GM12878 (cell line): Measurements from ENCODE around the gene AK4. TPM values are rescaled to one million over a fixed set of nuclear protein-coding genes. Genes with fewer than 3 reads are reported as not detected.

Experiments
- ATAC-seq: fragments of 200-7000 bp; cut with Tn5 transposase; 3 replicates; pipeline ENCODE4 v1.9.1; 2020; ENCODE audit warnings: mild to moderate bottlenecking, moderate library complexity
- BruUV-seq: library from RNA; stranded (reverse); fragments of 400-500 nt; replicated peaks from 2 replicates; lab custom pipeline; 2021; lab: Mats Ljungman, UMichigan
- CTCF ChIA-PET: fragments of 300-600 bp; sonication (Branson Sonifier 250); formaldehyde crosslinking; extraction: SDS; loops from one replicate; lab custom pipeline; 2021; ENCODE audit warnings: inconsistent platforms; lab: Yijun Ruan, JAX
- POLR2A ChIA-PET: fragments of 350-600 bp; formaldehyde crosslinking; extraction: SDS; loops from one replicate; lab custom pipeline; 2021; ENCODE audit warnings: inconsistent platforms; lab: Charles Lee
- RAD21 ChIA-PET: fragments of 300-600 bp; sonication (Branson Sonifier 250); formaldehyde crosslinking; loops from one replicate; lab custom pipeline; 2023; ENCODE audit warnings: antibody characterized with exemption; ENCODE audit not compliant: unreplicated experiment; lab: Charles Lee
- SMC1A ChIA-PET: fragments of 300-600 bp; sonication (Branson Sonifier 250); formaldehyde crosslinking; loops from one replicate; lab custom pipeline; 2023; ENCODE audit not compliant: unreplicated experiment, uncharacterized antibody; lab: Charles Lee
- DNase-seq: peaks from one replicate; pipeline ENCODE4 v3.0.0-alpha.2; 2011; ENCODE audit warnings: low read depth, low spot score
- FAIRE-seq: peaks from 3 replicates; lab custom pipeline; 2011; peaks lifted over from hg19 to GRCh38; lab: Jason Lieb, UNC
- H2AFZ ChIP-seq: 2 replicates; pipeline ENCODE4 v1.6.0; 2011; ENCODE audit warnings: low read depth, low read length, control low read depth; ENCODE audit not compliant: control insufficient read depth
- H3K27ac ChIP-seq: 2 replicates; pipeline ENCODE4 v1.5.1; 2011; ENCODE audit warnings: control low read depth; ENCODE audit not compliant: control insufficient read depth, insufficient read depth
- H3K27me3 ChIP-seq, 2 experiments: replicated peaks in 1 of 2; 2 replicates each; pipeline versions ENCODE4 v1.6.0 to v1.6.1; 2011; ENCODE audit warnings: low read length in 1 of 2; ENCODE audit not compliant: control insufficient read depth in 2 of 2, insufficient read depth in 2 of 2
- H3K36me3 ChIP-seq, 2 experiments: 2 replicates each; pipeline ENCODE4 v1.5.1; 2011; ENCODE audit warnings: low read length in 1 of 2; ENCODE audit not compliant: control insufficient read depth in 2 of 2, insufficient read depth in 2 of 2
- H3K4me1 ChIP-seq: 2 replicates; pipeline ENCODE4 v1.6.1; 2011; ENCODE audit warnings: mild to moderate bottlenecking, low read length, moderate library complexity, mixed read lengths; ENCODE audit not compliant: control insufficient read depth, insufficient read depth
- H3K4me2 ChIP-seq: 2 replicates; pipeline ENCODE4 v1.6.0; 2011; ENCODE audit warnings: control low read depth; ENCODE audit not compliant: control insufficient read depth, insufficient read depth
- H3K4me3 ChIP-seq: fragments of 200-600 bp; sonication (generic); 2 replicates; pipeline ENCODE4 v1.5.1; 2016
- H3K79me2 ChIP-seq: 2 replicates; pipeline ENCODE4 v1.6.0; 2011; ENCODE audit warnings: low read length; ENCODE audit not compliant: control insufficient read depth, insufficient read depth
- H3K9ac ChIP-seq: 2 replicates; pipeline ENCODE4 v1.8.0; 2011; ENCODE audit warnings: low read length, control low read depth, mixed read lengths; ENCODE audit not compliant: control insufficient read depth, insufficient read depth
- H3K9me3 ChIP-seq: replicated peaks from 3 replicates; pipeline ENCODE4 v1.5.1; 2011; ENCODE audit warnings: mild to moderate bottlenecking, low read length; ENCODE audit not compliant: control insufficient read depth, insufficient read depth
- H4K20me1 ChIP-seq: 2 replicates; pipeline ENCODE4 v1.6.0; 2011; ENCODE audit not compliant: control insufficient read depth, insufficient read depth
- EGR1 ChIP-seq, 2 experiments: IDR thresholded peaks; 1 replicate in 1 of 2; 2 replicates in 1 of 2; pipeline ENCODE4 v1.6.1; 2011 to 2012; ENCODE audit warnings: low read depth in 2 of 2, low read length in 2 of 2, borderline replicate concordance in 1 of 2, mild to moderate bottlenecking in 1 of 2, moderate library complexity in 1 of 2
- FOXK2 ChIP-seq: fragments of 450-650 bp; IDR thresholded peaks from 2 replicates; pipeline ENCODE4 v1.6.1; 2017; ENCODE audit warnings: mild to moderate bottlenecking, moderate library complexity
- FOXM1 ChIP-seq: IDR thresholded peaks from 2 replicates; pipeline ENCODE4 v1.6.1; 2012; ENCODE audit warnings: low read depth, mild to moderate bottlenecking, inconsistent platforms, low read length, moderate library complexity
- IKZF2 ChIP-seq, 2 experiments: fragments of 450-650 bp; IDR thresholded peaks; 2 replicates each; pipeline ENCODE4 v1.6.1; 2017; ENCODE audit warnings: mild to moderate bottlenecking in 2 of 2, moderate library complexity in 2 of 2
- MTA2 ChIP-seq: fragments of 450-650 bp; IDR thresholded peaks from 2 replicates; pipeline ENCODE4 v1.6.1; 2016; ENCODE audit warnings: low read depth, mild to moderate bottlenecking, moderate library complexity
- NR2F1 ChIP-seq: fragments of 450-650 bp; conservative IDR thresholded peaks from 2 replicates; pipeline ENCODE4 v1.6.1; 2017; ENCODE audit warnings: mild to moderate bottlenecking
- PAX5 ChIP-seq: IDR thresholded peaks from 2 replicates; pipeline ENCODE4 v1.6.1; 2011; ENCODE audit warnings: low read depth, low read length, borderline replicate concordance
- POLR2AphosphoS2 ChIP-seq: IDR thresholded peaks from 2 replicates; pipeline ENCODE4 v1.6.1; 2011; ENCODE audit warnings: low read depth, mild to moderate bottlenecking, low read length, improper control_type of control experiment, moderate library complexity
- RELA ChIP-seq: fragments of 450-650 bp; IDR thresholded peaks from 2 replicates; pipeline ENCODE4 v1.8.0; 2014; ENCODE audit warnings: borderline replicate concordance; ENCODE audit not compliant: partially characterized antibody
- RUNX3 ChIP-seq: IDR thresholded peaks from 2 replicates; pipeline ENCODE4 v1.6.1; 2012; ENCODE audit warnings: low read length, inconsistent platforms
- SMC3 ChIP-seq: IDR thresholded peaks from 2 replicates; pipeline ENCODE4 v1.6.1; 2011; ENCODE audit warnings: low read length, improper control_type of control experiment, borderline replicate concordance
- SRF ChIP-seq, 2 experiments: IDR thresholded peaks; 2 replicates each; pipeline ENCODE4 v1.6.1; 2011; ENCODE audit warnings: low read depth in 2 of 2, low read length in 2 of 2, mild to moderate bottlenecking in 1 of 2, moderate library complexity in 1 of 2
- TARDBP ChIP-seq: IDR thresholded peaks from 2 replicates; pipeline ENCODE4 v1.6.1; 2016; ENCODE audit warnings: borderline replicate concordance
- TCF7 ChIP-seq: IDR thresholded peaks from 2 replicates; pipeline ENCODE4 v1.6.1; 2014; ENCODE audit warnings: antibody characterized with exemption, borderline replicate concordance
- ZNF24 ChIP-seq: fragments of 450-650 bp; IDR thresholded peaks from 2 replicates; pipeline ENCODE4 v1.6.1; 2017; ENCODE audit warnings: antibody characterized with exemption, mild to moderate bottlenecking
- WGBS: methylation state at CpG from one replicate; pipeline ENCODE4 v1.1.6; 2016; ENCODE audit warnings: low lambda C conversion rate; ENCODE audit not compliant: insufficient replicate concordance, insufficient coverage; ENCODE audit errors: missing lambda C conversion rate; 5-methylcytosine and 5-hydroxymethylcytosine counted together
- in situ Hi-C: fragments of 300-500 bp; cut with MboI; formaldehyde crosslinking; loops from 9 replicates; pipeline ENCODE4 v1.14.3; 2018; ENCODE audit warnings: mixed read lengths
- intact Hi-C: fragments of 100-400 bp; cut with micrococcal nuclease; formaldehyde crosslinking; loops from one replicate; pipeline ENCODE4 v1.14.2; 2022; ENCODE audit not compliant: unreplicated experiment
- polyA plus RNA-seq, 11 experiments: library from polyadenylated mRNA; depleted of rRNA in 4 of 11; unstranded in 6 of 11; stranded (reverse) in 5 of 11; fragments of >200 nt; fragmentation: Nextera tagmentation in 4 of 11; fragmentation: Illumina TruSeq in 1 of 11; extraction: Ambion mirVana in 4 of 11; extraction: Trizol in 1 of 11; gene quantifications; 1 replicate in 1 of 11; 2 replicates in 10 of 11; pipeline versions ENCODE4 v1.2.1 to v1.2.3, GENCODE V29; 2011 to 2016; ENCODE audit warnings: inconsistent platforms in 2 of 11, missing spikeins in 2 of 11, low read depth in 1 of 11
- total RNA-seq, 4 experiments: library from RNA; depleted of rRNA in 3 of 4; stranded (reverse); fragments of >200 nt in 3 of 4; fragmentation: Illumina TruSeq in 1 of 4; extraction: Trizol in 1 of 4; gene quantifications; 2 replicates each; pipeline versions ENCODE4 v1.2.1 to v1.2.3, GENCODE V29; 2013 to 2021
- TF ChIP-seq, protein P1 (sequence below), 3 experiments: IDR thresholded peaks in 2 of 3; conservative IDR thresholded peaks in 1 of 3; 2 replicates each; pipeline ENCODE4 v1.5.1; 2011; ENCODE audit warnings: low read depth in 3 of 3, low read length in 3 of 3, mild to moderate bottlenecking in 3 of 3, control low read depth in 2 of 3, moderate library complexity in 2 of 3, inconsistent platforms in 1 of 3, mixed read lengths in 1 of 3; ENCODE audit not compliant: control insufficient read depth in 2 of 3, insufficient read depth in 1 of 3; ENCODE audit errors: extremely low read depth in 1 of 3
- TF ChIP-seq, protein P2 (sequence below): fragments of 450-650 bp; IDR thresholded peaks from 2 replicates; pipeline ENCODE4 v1.6.1; 2017; ENCODE audit warnings: mild to moderate bottlenecking, low read depth, inconsistent platforms; ENCODE audit not compliant: poor library complexity, severe bottlenecking
- TF ChIP-seq, protein P3 (sequence below): fragments of 450-650 bp; IDR thresholded peaks from 2 replicates; pipeline ENCODE4 v1.6.1; 2016; ENCODE audit warnings: mild to moderate bottlenecking

AK4 gene
- total and polyA plus RNA-seq, 10 of the 15 experiments (the other 5 are each of a cell fraction or from before 2014, with no cell fraction given): 23.9 to 161 (median 49.0) TPM

DNA sequence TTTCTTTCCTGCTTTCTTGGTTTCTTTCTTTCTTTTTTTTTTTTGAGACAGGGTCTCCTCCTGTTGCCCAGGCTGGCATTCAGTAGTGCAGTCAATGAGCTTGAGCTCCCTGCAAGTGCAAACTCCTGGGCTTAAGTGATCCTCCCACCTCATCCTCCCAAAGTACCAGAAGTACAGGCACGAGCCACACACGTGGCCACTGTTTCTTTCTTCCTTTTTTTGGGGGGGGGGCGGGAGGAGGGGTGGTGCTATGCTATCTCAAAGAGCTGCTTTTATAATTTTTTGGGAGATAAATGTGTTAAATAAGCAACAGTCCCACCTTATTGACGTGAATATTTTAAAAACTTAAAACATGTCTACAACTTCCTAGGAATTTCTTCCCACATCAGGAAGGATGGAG is 42.2 kb downstream of the AK4 start (continued):
- no peak for TF ChIP-seq TARDBP
- TF ChIP-seq, protein P1, sequence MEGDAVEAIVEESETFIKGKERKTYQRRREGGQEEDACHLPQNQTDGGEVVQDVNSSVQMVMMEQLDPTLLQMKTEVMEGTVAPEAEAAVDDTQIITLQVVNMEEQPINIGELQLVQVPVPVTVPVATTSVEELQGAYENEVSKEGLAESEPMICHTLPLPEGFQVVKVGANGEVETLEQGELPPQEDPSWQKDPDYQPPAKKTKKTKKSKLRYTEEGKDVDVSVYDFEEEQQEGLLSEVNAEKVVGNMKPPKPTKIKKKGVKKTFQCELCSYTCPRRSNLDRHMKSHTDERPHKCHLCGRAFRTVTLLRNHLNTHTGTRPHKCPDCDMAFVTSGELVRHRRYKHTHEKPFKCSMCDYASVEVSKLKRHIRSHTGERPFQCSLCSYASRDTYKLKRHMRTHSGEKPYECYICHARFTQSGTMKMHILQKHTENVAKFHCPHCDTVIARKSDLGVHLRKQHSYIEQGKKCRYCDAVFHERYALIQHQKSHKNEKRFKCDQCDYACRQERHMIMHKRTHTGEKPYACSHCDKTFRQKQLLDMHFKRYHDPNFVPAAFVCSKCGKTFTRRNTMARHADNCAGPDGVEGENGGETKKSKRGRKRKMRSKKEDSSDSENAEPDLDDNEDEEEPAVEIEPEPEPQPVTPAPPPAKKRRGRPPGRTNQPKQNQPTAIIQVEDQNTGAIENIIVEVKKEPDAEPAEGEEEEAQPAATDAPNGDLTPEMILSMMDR (IDR thresholded peaks at IDR 0.05 in 2 of 3, conservative IDR thresholded peaks at IDR 0.05 in 1 of 3; ENCODE audit: control insufficient read depth in 2 of 3, extremely low read depth in 1 of 3, insufficient read depth in 1 of 3, low read depth in 3 of 3, low read length in 3 of 3): no peak
- TF ChIP-seq, protein P2, sequence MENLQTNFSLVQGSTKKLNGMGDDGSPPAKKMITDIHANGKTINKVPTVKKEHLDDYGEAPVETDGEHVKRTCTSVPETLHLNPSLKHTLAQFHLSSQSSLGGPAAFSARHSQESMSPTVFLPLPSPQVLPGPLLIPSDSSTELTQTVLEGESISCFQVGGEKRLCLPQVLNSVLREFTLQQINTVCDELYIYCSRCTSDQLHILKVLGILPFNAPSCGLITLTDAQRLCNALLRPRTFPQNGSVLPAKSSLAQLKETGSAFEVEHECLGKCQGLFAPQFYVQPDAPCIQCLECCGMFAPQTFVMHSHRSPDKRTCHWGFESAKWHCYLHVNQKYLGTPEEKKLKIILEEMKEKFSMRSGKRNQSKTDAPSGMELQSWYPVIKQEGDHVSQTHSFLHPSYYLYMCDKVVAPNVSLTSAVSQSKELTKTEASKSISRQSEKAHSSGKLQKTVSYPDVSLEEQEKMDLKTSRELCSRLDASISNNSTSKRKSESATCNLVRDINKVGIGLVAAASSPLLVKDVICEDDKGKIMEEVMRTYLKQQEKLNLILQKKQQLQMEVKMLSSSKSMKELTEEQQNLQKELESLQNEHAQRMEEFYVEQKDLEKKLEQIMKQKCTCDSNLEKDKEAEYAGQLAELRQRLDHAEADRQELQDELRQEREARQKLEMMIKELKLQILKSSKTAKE: no peak

DNA sequence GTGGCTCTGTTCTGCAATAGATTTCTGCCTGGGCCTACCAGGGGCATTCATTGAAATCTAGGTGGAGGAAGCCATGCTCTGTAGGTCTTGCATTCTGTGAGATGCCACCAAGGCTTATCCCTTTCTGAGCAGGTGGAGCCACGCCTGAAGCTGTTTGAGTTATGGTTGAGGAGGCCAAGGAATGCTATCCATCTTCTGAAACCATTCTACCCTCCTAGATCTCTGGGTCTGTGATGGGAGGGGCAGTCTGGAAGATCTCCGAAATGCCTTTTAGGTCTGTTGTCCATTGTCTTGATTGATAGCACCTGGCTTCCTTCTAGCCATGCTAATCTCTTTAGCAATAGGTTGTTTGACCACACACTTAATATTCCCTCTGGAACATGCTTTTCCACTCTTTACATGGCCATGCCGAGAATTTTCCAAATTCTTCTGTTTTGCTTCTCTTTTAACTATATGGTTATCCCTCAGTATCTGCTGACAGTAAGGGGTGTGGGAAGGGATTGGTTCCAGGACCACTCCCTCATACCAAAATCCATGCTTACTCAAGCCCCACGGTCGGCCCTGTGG is 45.2 kb downstream of the AK4 start:
- in situ Hi-C loops (no loop called here), intact Hi-C loops (no loop called here)
- H3K9ac ChIP-seq: no peak overlapping the region
- ChIA-PET RAD21 (no interaction called here), CTCF (interaction anchor here (1.8 kb wide), 1 partner anchor 16 kb away, joined by 5 read pairs; no protein-coding TSS in a partner anchor), POLR2A (no interaction called here), SMC1A (no interaction called here)
- no peak overlapping the region for H3K4me3 ChIP-seq
- H2AFZ ChIP-seq: no peak overlapping the region
- no peak for FAIRE-seq
- no peak for ATAC-seq
- no peaks in the 10 kb centered on the region for H3K9me3 ChIP-seq
- H3K79me2 ChIP-seq: peaks cover 6% of the 10 kb centered on the region
- no TSS peak for BruUV-seq
- peaks cover 0 to 24% of the 10 kb centered on the region in 2 experiments; a peak in 1 of 4 replicates for H3K36me3 ChIP-seq
- DNase-seq: no peak
- no peaks in the 10 kb centered on the region; the same call in 1 of the 2 replicates for H4K20me1 ChIP-seq
- H3K4me1 ChIP-seq: peaks cover 3% of the 10 kb centered on the region
- H3K27me3 ChIP-seq: no peaks in the 10 kb centered on the region
- no peak overlapping the region for H3K4me2 ChIP-seq
- WGBS: 42% methylated on average over 5 of the region's 5 CpGs
- H3K27ac ChIP-seq: no peak overlapping the region
- no peak for TF ChIP-seq POLR2AphosphoS2
- no peak for TF ChIP-seq MTA2
- TF ChIP-seq PAX5: no peak
- no peak for TF ChIP-seq FOXM1
- TF ChIP-seq, protein P3, sequence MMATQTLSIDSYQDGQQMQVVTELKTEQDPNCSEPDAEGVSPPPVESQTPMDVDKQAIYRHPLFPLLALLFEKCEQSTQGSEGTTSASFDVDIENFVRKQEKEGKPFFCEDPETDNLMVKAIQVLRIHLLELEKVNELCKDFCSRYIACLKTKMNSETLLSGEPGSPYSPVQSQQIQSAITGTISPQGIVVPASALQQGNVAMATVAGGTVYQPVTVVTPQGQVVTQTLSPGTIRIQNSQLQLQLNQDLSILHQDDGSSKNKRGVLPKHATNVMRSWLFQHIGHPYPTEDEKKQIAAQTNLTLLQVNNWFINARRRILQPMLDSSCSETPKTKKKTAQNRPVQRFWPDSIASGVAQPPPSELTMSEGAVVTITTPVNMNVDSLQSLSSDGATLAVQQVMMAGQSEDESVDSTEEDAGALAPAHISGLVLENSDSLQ: no peak
- TF ChIP-seq SRF (IDR thresholded peaks at IDR 0.05; ENCODE audit: low read depth in 2 of 2, low read length in 2 of 2): no peak
- TF ChIP-seq NR2F1: no peak
- TF ChIP-seq FOXK2: no peak
- no peak for TF ChIP-seq EGR1 (IDR thresholded peaks at IDR 0.05; ENCODE audit: borderline replicate concordance in 1 of 2, low read depth in 2 of 2, low read length in 2 of 2)
- no peak for TF ChIP-seq RELA
- no peak for TF ChIP-seq IKZF2 (IDR thresholded peaks at IDR 0.05)
- no peak for TF ChIP-seq SMC3
- TF ChIP-seq RUNX3: no peak
- TF ChIP-seq ZNF24: no peak
- TF ChIP-seq TCF7: no peak
